GM18505 (cell line): Measurements from ENCODE around the gene RBM19.

ENCODE experiments used
- ATAC-seq: cut with Tn5 transposase; IDR thresholded peaks from one replicate; pipeline ENCODE4 v1.9.1; 2021; ENCODE audit not compliant: unreplicated experiment
- POLR2A ChIP-seq: IDR thresholded peaks from 4 replicates; pipeline ENCODE4 v1.6.1; 2011; ENCODE audit warnings: borderline replicate concordance; ENCODE audit not compliant: insufficient read depth, insufficient read length; ENCODE audit errors: extremely low read depth

Gene RBM19

DNA sequence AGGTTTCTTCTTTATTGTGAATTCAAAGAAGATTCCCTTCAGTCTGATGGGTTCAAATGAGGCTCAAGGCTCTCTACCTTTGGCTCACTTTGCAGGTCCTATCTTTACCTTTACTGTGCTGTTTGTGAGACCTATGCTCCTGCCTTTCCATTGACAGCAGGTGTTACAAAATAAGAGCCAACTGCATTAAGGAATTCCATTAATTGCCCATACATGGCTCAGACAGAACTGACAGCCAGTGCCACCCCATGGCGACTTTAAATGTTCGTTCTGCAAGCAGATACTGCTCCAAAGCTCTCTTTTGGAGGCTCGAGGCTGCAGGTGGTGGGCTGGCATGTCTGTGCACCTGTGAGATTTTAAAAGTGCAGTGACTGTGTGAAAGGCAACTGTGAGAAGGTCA, 44.7 kb downstream of the RBM19 start:
- ATAC-seq, result no peak
- no peak for TF ChIP-seq POLR2A

DNA sequence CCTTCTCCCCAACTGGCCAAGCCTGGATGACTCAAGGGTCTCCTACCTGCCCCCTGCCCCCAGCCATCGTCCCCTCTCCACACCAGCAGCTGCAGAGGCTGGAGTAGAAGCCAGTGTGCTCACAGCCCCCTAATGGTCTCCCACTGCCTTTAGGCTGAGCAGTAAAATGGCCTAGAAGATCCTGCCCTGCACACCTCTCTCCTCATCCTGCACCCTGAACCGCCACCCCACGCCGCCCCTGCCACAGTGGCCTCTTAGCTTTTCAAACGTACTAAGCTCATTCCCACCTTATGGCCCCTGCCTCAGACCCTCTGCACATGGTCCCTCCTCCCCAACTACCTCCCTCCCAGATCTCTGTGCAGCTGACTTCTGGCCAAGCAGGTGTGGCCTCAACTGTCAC, 46.3 kb downstream of the RBM19 start:
- ATAC-seq, result no peak
- TF ChIP-seq POLR2A, result no peak

DNA sequence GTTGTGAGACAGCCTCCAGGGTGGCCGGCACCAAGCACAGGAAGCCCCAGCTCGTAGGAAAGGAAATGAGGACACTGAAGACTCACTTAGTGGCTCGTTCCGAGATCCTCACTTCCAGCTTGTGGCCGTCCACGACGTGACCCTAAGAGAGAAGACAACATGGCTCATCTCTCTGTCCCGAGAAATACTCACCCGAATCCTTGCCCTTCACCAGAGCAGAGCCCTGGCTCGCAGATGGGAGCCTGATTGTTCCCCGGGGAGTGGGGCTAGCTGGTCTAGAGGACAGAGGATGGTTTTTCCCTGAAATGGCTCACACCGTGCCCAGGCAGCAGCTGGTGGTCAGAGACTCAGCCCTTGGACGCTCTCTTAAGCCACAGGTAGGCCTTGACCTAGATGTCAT, 47.8 kb downstream of the RBM19 start:
- no peak for ATAC-seq
- TF ChIP-seq POLR2A, result no peak

DNA sequence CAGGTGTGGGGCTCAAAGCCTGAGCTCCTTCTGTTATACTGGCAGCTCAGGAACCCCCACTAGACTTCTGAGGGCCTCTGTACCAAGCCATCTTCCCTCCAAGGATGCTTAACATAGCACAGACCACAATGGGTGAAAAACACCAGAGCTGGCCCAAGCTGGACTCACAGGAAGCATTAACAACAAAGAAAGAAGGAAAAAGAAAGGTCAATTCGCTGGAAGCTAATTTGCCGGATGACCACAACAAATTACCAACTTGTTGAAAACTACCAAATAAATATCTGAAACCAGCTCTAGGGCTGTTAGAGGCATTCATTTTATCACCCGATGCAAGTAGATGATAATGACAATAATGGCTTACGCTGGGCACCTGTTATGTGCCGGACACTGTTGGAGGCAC, 48.7 kb downstream of the RBM19 start:
- no peak for ATAC-seq
- no peak for TF ChIP-seq POLR2A

DNA sequence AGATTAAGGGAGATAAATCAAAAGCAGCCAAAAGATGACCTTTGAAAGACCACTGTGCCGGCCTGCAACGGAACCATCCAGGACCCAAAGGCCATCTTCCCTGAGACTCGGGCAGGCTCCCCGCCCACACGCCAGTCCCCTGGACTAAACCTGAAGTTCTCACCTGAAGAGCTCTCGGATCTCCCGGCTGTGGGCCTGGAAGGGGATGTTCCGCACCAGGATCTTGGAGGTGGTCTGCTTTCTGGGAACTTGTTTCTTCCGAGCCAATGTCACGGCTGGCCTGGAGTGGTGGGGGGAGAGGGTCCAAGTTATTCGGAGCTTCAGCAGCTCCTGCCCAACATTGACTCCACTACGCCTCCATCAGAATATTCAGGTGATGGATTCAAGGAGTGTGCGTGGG, 51.3 kb downstream of the RBM19 start:
- no peak for TF ChIP-seq POLR2A
- ATAC-seq, result no peak

DNA sequence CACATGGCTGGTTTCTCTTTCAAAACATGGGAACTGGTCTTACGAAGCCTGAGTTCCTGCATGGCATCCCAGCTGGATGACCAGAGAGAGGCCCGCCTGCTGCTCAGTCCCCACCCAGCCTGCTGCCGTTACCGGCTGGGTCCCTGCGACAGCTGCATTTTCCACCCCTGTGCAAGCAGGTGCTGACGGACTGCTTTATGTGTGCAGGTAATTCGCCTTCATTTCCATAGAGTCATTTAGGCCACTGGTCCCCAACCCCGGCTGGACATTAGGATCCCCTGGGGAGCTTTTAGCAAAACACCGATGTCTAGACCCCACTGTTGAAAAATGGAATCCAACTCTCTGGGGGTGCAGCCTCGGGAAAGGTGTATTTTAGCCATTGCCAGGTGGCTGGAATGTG, 51.9 kb downstream of the RBM19 start:
- ATAC-seq, result no peak
- no peak for TF ChIP-seq POLR2A

DNA sequence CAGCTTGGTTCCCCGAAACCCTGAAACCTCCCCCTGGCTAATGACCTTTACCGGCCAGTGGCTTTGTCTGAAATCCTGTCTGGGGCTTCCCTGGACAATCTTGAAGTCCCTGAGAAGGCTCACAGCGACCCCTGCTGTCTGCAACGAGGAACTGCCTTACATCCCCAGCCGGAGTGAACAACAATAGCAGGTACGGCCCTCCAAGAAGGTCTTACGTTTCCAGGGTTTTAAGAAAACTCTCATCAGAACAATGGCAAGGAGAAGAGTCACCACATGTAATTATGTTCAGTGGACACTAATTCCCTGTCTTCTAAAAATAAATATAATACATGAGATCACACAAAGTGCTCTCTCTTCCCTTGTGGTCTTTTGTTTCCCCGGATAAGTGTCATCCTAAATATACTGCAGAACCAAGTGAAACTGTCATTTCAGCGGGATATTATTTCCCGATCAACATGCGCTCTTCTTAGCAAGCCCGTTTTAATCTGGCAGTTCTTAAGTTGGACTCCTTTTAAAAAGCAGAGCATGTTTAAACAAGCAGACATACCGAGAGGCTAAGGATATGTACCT, 53.3 kb downstream of the RBM19 start:
- no peak for ATAC-seq
- no peak for TF ChIP-seq POLR2A

DNA sequence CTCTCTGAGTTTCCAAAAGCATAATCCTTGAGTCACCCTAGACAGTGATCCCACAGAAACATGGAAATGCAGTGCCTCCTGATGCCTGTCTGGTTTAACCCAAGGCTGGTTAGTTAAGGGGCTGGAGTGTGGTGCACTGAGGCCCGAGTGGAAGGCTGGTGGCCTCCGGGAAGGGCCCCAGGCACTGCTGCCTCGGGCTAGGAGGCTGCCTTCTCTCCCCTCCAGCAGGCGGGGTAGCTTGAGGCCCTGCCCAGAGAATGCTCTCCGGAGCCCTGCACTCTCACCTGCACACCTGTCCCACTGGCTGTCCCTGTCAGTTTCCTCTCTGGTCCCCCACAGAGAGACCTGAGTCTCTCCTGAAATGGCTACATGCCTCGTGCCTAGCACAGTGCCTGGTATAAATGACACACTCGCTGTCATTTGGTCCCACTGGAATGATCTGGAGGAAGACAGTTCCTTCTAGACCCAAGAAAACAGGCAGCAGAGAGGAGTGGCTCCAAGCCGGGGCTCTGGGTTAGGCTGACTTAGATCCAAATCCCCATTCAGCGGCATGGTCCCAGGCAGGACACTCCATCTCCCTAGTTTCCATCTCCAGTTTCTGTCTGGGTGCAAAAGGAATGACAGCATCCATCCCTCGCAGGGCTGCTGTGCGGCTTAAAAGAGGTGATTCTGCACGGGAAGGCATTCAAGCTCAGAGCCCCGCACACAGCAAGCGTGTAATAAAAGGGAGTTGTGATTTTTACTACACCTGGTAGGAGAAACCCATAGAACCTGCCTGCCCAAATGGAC, 54.0 kb downstream of the RBM19 start:
- no peak for ATAC-seq
- TF ChIP-seq POLR2A, result no peak

DNA sequence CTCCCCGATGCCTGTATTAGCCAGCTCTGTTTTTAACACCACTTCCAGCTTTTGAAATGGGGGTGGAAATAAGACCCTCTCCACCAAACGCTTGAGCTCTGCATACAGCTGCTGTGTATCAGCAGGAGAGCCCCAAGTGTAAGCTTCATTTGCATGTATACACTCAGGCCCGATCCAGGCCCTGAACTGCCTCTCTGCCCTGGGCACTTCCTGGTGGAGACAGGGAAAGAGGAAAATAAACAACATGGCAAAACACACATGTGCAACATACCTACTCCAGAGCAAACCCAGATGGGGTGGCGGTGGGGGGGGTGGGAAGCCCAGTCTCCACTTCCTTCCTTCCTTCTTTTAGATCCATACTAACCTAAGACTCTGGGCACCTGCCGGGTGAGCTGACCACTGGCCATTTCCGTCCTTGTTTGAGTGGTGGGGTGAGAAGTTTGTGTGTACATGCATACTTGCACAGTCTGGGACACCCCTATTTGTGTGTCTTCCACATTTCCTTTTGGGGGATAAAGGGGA, 55.3 kb downstream of the RBM19 start:
- TF ChIP-seq POLR2A, result no peak
- ATAC-seq, result no peak

DNA sequence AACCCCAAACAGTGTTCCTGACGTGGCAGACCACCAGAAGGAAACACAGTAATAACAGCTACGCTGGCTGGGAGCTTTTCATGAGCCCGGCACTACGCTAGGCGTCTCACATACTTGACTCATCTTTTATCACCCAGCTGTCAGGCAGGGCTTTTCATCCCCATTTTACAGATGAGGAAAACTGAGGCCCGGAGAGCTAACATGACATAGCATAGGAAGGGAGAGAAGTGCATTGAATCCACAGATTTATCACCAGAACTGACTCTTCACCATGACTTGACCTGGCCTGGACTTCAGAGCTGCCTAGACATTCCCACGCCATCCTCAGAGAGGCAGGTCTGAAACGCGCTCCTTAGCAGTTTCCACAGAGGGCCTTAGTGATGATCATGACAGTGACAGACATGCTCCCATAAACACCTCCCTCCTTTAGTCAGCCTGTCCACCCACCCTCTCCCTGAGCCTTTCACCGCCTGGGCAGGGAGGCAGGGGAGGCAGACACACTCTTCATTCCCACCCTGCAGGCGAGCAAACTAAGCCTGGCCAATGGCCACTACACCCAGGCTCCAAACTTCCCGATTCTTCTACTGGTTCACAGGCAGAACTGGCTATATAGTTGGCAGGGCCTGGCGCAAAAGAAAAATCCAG, 56.2 kb downstream of the RBM19 start:
- no peak for ATAC-seq
- TF ChIP-seq POLR2A, result no peak

DNA sequence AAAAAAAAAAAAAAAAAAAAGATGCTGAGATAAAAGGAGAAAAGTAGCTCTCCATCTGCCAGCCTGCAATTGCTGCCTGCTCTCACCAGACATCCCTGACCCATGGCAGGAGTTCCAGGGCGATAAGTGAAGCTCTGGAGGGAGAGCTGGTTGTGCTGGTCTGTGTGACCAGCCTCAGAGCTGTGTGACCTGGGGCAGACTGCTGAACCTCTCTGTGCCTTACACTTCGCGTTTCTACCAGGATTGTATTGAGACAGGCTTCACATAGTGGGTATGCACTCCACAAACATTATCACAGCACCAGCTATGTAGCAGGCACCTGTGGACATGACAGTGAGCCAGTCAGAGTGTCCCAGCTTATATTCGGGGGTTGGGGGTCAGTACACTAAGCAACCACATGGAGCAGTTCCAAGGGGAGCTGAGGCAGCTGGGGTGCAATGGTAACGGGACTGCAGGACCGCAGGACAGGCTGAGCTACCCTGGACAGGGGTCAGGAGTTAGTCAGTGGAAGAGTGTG, 57.5 kb downstream of the RBM19 start:
- ATAC-seq, result no peak
- no peak for TF ChIP-seq POLR2A

DNA sequence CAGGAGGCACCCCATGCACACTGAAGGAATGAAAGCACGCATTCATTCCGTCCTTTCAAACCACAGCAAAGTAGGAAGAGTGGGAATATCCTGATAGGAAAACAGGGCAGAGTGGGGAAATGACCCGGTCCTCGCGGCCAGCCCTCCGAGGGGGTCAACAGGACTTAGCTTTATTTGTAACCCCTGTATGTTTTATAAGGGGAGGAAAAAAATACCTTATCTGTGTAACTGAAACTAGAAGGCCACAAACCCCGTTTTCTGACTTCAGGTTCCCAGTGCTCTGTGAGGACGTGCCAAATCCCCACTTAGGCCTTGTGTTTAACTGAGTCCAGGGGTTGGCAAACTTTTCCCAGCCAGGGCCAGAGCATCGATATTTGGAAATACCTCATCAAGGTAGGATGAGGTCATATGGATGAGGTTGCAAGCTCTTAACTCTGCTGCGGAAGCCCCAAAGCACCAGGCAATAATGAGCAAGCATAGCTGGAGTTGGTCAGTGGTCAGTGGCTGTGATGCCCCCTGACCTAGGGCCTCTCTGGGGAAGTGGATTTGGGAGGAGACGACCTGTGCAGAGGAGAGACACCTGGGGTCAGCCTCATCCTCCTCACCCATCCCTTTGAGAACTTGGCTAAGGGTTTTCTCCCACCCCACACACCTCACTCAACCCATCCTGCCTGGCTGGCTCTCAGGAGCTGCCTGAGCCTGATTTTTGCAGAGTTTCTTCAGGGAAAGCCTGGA, 58.5 kb downstream of the RBM19 start:
- no peak for ATAC-seq
- TF ChIP-seq POLR2A, result no peak
